BJ (cell line): ENCODE data around the gene SEPTIN1. TPM values are rescaled to one million over a fixed set of nuclear protein-coding genes. Genes with fewer than 3 reads are reported as not detected.
"Not testable (repeated sequence)": the region's sequence is repeated elsewhere in the genome, so short reads cannot be mapped to it uniquely, and the experiment has no call there.

Source experiments
- CTCF ChIA-PET: fragments of 350-600 bp; formaldehyde crosslinking; extraction: SDS; loops from one replicate; lab custom pipeline; 2021; ENCODE audit warnings: antibody characterized with exemption, inconsistent platforms; lab: Yijun Ruan, JAX
- POLR2A ChIA-PET: fragments of 300-600 bp; sonication (Branson Sonifier 250); formaldehyde crosslinking; extraction: SDS; loops from one replicate; lab custom pipeline; 2021; ENCODE audit warnings: antibody characterized with exemption; lab: Charles Lee
- DNase-seq: peaks from one replicate; pipeline ENCODE4 v3.0.0-alpha.2; 2011; ENCODE audit warnings: low read depth
- H3K27me3 ChIP-seq: 2 replicates; pipeline ENCODE4 v1.6.0; 2011; ENCODE audit warnings: low read length; ENCODE audit not compliant: control insufficient read depth, insufficient read depth
- H3K36me3 ChIP-seq: 2 replicates; pipeline ENCODE4 v1.5.1; 2011; ENCODE audit warnings: low read length; ENCODE audit not compliant: control insufficient read depth, insufficient read depth
- H3K4me3 ChIP-seq: 2 replicates; pipeline ENCODE4 v1.5.1; 2011; ENCODE audit warnings: low read depth, mild to moderate bottlenecking, control low read depth, low read length
- polyA plus RNA-seq: library from polyadenylated mRNA; depleted of rRNA; stranded (reverse); fragments of >200 nt; gene quantifications from 2 replicates; pipeline ENCODE4 v1.2.3, GENCODE V29; 2011
- TF ChIP-seq, protein P1 (sequence below): IDR thresholded peaks from 2 replicates; pipeline ENCODE4 v1.5.1; 2011; ENCODE audit warnings: low read depth, mild to moderate bottlenecking, control low read depth, inconsistent platforms, low read length, moderate library complexity; ENCODE audit not compliant: insufficient read depth

SEPTIN1 gene
- polyA plus RNA-seq, 1 experiment: 0.17 TPM

DNA sequence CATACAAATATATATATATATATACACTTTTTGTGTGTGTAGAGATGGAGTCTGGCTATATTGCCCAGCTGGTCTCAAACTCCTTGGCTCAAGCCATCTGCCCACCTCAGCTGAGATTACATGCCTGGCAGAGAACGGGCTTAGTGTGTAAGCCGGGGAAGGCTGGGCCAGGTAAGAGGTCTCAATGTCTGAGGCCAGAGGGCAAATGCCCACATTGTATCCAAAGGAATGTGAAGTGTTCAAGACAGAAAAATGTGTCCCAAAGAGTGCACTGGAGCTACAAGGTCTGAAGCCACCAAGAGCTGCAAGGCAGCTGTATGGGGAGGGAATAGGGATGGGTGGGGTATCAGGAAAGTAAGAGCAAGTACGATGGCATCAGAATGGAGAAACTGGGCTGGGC lies 36.1 kb downstream of the SEPTIN1 start:
- Histone ChIP-seq H3K27me3 (no peaks in the 10 kb centered on the region), H3K36me3 (0 out of 2 replicates have a peak, but pooled peaks cover 1% of the 10 kb centered on the region), H3K4me3 (no peak overlapping the region)
- CTCF ChIA-PET: interaction anchor here (0.7 kb wide), 1 partner anchor 10 kb away, joined by 4 read pairs; no protein-coding TSS in a partner anchor
- POLR2A ChIA-PET: no interaction called here
- no peak for DNase-seq
- TF ChIP-seq, protein P1, sequence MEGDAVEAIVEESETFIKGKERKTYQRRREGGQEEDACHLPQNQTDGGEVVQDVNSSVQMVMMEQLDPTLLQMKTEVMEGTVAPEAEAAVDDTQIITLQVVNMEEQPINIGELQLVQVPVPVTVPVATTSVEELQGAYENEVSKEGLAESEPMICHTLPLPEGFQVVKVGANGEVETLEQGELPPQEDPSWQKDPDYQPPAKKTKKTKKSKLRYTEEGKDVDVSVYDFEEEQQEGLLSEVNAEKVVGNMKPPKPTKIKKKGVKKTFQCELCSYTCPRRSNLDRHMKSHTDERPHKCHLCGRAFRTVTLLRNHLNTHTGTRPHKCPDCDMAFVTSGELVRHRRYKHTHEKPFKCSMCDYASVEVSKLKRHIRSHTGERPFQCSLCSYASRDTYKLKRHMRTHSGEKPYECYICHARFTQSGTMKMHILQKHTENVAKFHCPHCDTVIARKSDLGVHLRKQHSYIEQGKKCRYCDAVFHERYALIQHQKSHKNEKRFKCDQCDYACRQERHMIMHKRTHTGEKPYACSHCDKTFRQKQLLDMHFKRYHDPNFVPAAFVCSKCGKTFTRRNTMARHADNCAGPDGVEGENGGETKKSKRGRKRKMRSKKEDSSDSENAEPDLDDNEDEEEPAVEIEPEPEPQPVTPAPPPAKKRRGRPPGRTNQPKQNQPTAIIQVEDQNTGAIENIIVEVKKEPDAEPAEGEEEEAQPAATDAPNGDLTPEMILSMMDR: no peak

DNA sequence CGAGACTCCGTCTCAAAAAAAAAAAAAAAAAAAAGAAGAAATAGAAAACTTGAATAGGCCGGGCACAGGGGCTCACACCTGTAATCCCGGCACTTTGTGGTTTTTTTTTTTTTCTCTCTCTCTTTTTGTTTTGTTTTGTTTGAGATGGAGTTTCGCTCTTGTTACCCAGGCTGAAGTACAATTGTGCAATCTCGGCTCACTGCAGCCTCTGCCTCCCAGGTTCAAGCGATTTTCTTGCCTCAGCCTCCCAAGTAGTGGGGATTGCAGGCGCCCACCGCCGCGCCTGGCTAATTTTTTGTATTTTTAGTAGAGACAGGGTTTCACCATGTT lies 38.9 kb downstream of the SEPTIN1 start:
- POLR2A ChIA-PET, H3K36me3 ChIP-seq, H3K4me3 ChIP-seq, DNase-seq, H3K27me3 ChIP-seq: not testable (repeated sequence)
- CTCF ChIA-PET: interaction anchor here (1.8 kb wide), 1 partner anchor 66 kb away, joined by 6 read pairs; no protein-coding TSS in a partner anchor

DNA sequence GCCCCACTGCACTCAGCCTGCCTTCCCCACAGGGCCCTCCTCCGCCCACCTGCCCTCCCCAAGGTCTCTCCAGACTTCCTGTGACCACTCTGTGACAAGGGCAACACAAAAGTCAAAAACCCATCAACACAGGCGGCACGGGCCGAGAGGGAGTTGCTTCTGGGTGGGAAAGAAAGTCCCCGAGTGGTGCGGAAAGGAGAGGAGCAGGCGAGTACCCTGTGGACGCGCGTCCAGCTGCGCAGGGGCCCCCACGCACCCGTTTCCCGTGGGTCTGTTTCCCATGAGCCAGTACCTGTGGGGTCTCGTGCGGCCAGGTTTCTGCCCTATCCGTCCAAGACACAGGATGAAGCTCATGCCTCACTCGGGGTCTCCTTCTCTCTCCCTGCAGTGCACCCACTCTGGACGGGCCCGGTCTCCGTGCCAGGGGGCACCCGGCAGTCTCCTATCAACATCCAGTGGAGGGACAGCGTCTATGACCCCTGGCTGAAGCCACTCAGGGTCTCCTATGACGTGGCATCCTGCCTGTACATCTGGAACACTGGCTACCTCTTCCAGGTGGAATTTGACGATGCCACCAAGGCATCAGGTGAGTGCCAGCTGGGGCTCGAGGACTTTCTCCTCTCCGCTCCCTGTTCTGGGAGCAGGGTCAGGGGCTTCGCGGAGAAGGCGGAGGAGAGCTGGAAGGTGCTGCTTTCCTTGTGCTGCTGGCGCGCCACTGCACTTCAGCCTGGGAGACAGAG lies 39.4 kb downstream of the SEPTIN1 start:
- ChIA-PET POLR2A (no interaction called here), CTCF (interaction anchor here (1.8 kb wide), 1 partner anchor 67 kb away, joined by 6 read pairs; no protein-coding TSS in a partner anchor)
- Histone ChIP-seq H3K4me3 (no peak overlapping the region), H3K27me3 (no peaks in the 10 kb centered on the region), H3K36me3 (no peaks in the 10 kb centered on the region)
- TF ChIP-seq, protein P1: no peak
- no peak for DNase-seq

DNA sequence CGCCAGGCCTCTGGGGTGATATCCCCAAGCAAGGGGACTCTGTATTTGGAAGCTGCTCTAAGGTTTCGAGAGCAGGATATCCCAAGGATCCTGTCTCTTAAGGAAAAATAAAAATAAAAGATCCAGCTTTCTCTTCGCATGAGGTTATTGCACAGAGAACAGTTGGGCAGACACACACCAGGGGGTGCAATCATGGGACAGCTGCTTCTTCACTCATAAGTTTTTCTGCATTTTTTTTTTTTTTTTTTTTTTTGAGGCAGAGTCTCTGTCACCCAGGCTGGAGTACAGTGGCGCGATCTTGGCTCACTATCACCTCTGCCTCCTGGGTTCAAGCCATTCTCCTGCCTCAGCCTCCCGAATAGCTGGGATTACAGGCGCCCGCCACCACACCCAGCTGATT lies 40.4 kb downstream of the SEPTIN1 start:
- H3K4me3 ChIP-seq, POLR2A ChIA-PET, H3K27me3 ChIP-seq, DNase-seq, H3K36me3 ChIP-seq: not testable (repeated sequence)
- CTCF ChIA-PET: interaction anchor here (1.8 kb wide), 1 partner anchor 67 kb away, joined by 6 read pairs; no protein-coding TSS in a partner anchor

DNA sequence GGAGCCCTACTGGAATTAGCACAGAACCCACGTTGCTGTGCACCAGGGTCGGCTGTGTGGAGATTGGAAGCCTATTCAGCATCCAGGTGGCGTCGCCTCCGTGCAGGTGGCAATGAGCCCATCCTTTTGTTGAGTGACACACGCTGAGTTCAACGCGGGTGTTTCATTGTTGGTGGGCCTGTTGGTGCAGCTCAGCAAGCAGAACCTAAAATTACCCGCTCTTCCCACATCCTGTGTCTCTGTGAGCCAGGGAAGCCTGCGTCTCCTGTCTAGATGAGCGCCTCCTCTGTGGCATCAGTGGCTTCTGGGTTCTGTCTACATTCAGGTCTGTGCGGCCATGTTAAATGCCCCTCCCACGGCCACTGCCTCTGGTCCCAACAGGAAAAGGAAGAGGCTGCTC lies 41.7 kb downstream of the SEPTIN1 start:
- H3K36me3 ChIP-seq: no peaks in the 10 kb centered on the region
- TF ChIP-seq, protein P1: no peak
- ChIA-PET CTCF (no interaction called here), POLR2A (no interaction called here)
- H3K4me3 ChIP-seq: no peak overlapping the region
- no peak for DNase-seq
- no peaks in the 10 kb centered on the region for H3K27me3 ChIP-seq

DNA sequence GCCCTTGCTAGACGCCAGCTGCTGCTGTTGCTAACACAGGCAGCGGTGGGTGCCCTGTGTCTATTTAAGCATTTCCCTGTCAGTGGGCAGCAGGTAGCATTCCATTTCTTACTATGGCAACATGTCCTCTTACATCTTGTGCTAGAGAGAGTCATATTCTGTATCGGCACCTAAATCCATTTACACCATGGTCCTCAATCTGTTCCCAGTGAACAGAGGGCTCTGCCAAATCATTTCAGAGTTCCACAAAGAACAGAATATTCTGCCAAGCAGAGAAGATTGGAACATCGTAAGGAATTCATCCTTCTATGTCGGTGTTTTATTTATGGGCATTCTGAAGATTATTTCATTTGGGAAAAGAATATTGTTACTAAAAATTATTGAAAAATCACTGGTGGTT lies 43.6 kb downstream of the SEPTIN1 start:
- CTCF ChIA-PET, POLR2A ChIA-PET: not testable (repeated sequence)

DNA sequence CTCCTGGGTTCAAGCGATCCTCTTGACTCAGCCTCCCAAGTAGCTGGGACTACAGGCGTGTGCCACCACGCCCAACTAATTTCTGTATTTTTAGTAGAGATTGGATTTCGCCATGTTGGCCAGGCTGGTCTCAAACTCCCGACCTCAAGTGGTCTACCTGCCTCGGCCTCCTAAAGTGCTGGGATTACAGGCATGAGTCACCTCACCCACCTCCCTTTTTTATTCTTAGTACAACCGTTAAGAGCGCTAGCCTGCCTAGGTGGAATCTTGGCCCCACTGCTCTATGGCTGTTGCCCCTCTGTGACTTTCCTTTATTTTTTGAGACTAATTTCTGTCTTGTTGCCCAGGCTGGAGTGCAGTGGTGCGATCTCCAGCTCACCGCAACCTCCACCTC lies 44.4 kb downstream of the SEPTIN1 start:
- CTCF ChIA-PET, POLR2A ChIA-PET, H3K4me3 ChIP-seq, H3K36me3 ChIP-seq, DNase-seq, H3K27me3 ChIP-seq: not testable (repeated sequence)

More for the DNA sequence above, 43.6 kb downstream of the SEPTIN1 start:
- H3K27me3 ChIP-seq, H3K36me3 ChIP-seq, H3K4me3 ChIP-seq, DNase-seq: not testable (repeated sequence)
